Mesenchymal stem cell (in vitro differentiated cells and primary cell): ENCODE measurements around the gene MAP3K10. TPM values are rescaled to one million over a fixed set of nuclear protein-coding genes. Genes with fewer than 3 reads are reported as not detected.
A peak's percentile ranks its signal among the peaks of the same experiment; 100 is the strongest.

Experiments used
- DNase-seq: peaks from one replicate; pipeline ENCODE4 v3.0.0-alpha.2; 2013
- H2AFZ ChIP-seq: one replicate; pipeline ENCODE4 v1.6.1; 2013; ENCODE audit warnings: low read depth, mild to moderate bottlenecking, control low read depth, inconsistent platforms, low read length, moderate library complexity
- H2AK5ac ChIP-seq: 2 replicates; pipeline ENCODE4 v1.6.1; 2013; ENCODE audit warnings: low read length, moderate library complexity, mild to moderate bottlenecking, inconsistent platforms; ENCODE audit not compliant: severe bottlenecking
- H2BK120ac ChIP-seq: one replicate; pipeline ENCODE4 v1.6.1; 2013; ENCODE audit warnings: low read depth, mild to moderate bottlenecking, inconsistent platforms, low read length, moderate library complexity
- H2BK12ac ChIP-seq, 2 experiments: one replicate each; pipeline ENCODE4 v1.6.1; 2013; ENCODE audit warnings: inconsistent platforms in 2 of 2, low read length in 2 of 2, mild to moderate bottlenecking in 2 of 2, moderate library complexity in 2 of 2, control low read depth in 1 of 2
- H2BK15ac ChIP-seq: one replicate; pipeline ENCODE4 v1.6.1; 2013; ENCODE audit warnings: mild to moderate bottlenecking, low read depth, inconsistent platforms; ENCODE audit not compliant: poor library complexity, severe bottlenecking
- H2BK5ac ChIP-seq: 2 replicates; pipeline ENCODE4 v1.6.1; 2013; ENCODE audit warnings: low read depth, mild to moderate bottlenecking, low read length, control low read depth, inconsistent platforms; ENCODE audit not compliant: poor library complexity, severe bottlenecking
- H3K14ac ChIP-seq, 2 experiments: one replicate each; pipeline ENCODE4 v1.6.1; 2013; ENCODE audit warnings: inconsistent platforms in 2 of 2, low read length in 2 of 2, control low read depth in 1 of 2, mild to moderate bottlenecking in 1 of 2, moderate library complexity in 1 of 2
- H3K18ac ChIP-seq, 2 experiments: one replicate each; pipeline ENCODE4 v1.6.1; 2013; ENCODE audit warnings: inconsistent platforms in 2 of 2, low read length in 2 of 2, control low read depth in 1 of 2, low read depth in 1 of 2, mild to moderate bottlenecking in 1 of 2
- H3K23ac ChIP-seq, 2 experiments: one replicate each; pipeline ENCODE4 v1.6.1; 2013; ENCODE audit warnings: inconsistent platforms in 2 of 2, low read length in 2 of 2, mild to moderate bottlenecking in 2 of 2, moderate library complexity in 2 of 2, control low read depth in 1 of 2
- H3K27ac ChIP-seq: 2 replicates; pipeline ENCODE4 v1.5.1; 2013; ENCODE audit warnings: mild to moderate bottlenecking, moderate library complexity, low read length, control low read depth, inconsistent platforms; ENCODE audit not compliant: poor library complexity, severe bottlenecking
- H3K27me3 ChIP-seq, 2 experiments: 2 replicates each; pipeline versions ENCODE4 v1.6.1 to v1.7.0; 2013; ENCODE audit warnings: low read length in 2 of 2, mild to moderate bottlenecking in 2 of 2, moderate library complexity in 2 of 2, control low read depth in 1 of 2, inconsistent platforms in 1 of 2; ENCODE audit not compliant: control insufficient read depth in 1 of 2, insufficient read depth in 1 of 2
- H3K36me3 ChIP-seq, 2 experiments: 2 replicates each; pipeline versions ENCODE4 v1.6.1 to v1.7.0; 2013; ENCODE audit warnings: low read length in 2 of 2, control low read depth in 1 of 2, inconsistent platforms in 1 of 2, low read depth in 1 of 2, mild to moderate bottlenecking in 1 of 2; ENCODE audit not compliant: insufficient read depth in 2 of 2, control insufficient read depth in 1 of 2
- H3K4ac ChIP-seq, 2 experiments: one replicate each; pipeline ENCODE4 v1.6.1; 2013; ENCODE audit warnings: inconsistent platforms in 2 of 2, low read length in 2 of 2, mild to moderate bottlenecking in 2 of 2, moderate library complexity in 2 of 2, control low read depth in 1 of 2, low read depth in 1 of 2
- H3K4me1 ChIP-seq: 2 replicates; pipeline ENCODE4 v1.6.1; 2013; ENCODE audit warnings: low read depth, low read length, control low read depth; ENCODE audit not compliant: control insufficient read depth, insufficient read depth
- H3K4me2 ChIP-seq: 2 replicates; pipeline ENCODE4 v1.6.1; 2013; ENCODE audit warnings: low read length, mild to moderate bottlenecking, inconsistent platforms; ENCODE audit not compliant: poor library complexity, severe bottlenecking
- H3K4me3 ChIP-seq, 2 experiments: 2 replicates each; pipeline versions ENCODE4 v1.5.1 to v1.7.0; 2013; ENCODE audit warnings: low read length in 2 of 2, mild to moderate bottlenecking in 2 of 2, control low read depth in 1 of 2, low read depth in 1 of 2; ENCODE audit not compliant: insufficient read depth in 1 of 2
- H3K79me1 ChIP-seq: replicated peaks from 2 replicates; pipeline ENCODE4 v1.6.1; 2013; ENCODE audit warnings: mild to moderate bottlenecking, control low read depth, low read length, inconsistent platforms; ENCODE audit not compliant: poor library complexity, severe bottlenecking
- H3K9ac ChIP-seq: 2 replicates; pipeline ENCODE4 v1.7.0; 2013; ENCODE audit warnings: mild to moderate bottlenecking, low read length, moderate library complexity
- H3K9me3 ChIP-seq: 2 replicates; pipeline ENCODE4 v1.7.0; 2013; ENCODE audit warnings: mild to moderate bottlenecking, low read length; ENCODE audit not compliant: control insufficient read depth
- H4K8ac ChIP-seq: one replicate; pipeline ENCODE4 v1.6.1; 2013; ENCODE audit warnings: inconsistent platforms, mild to moderate bottlenecking, low read length, moderate library complexity
- H4K91ac ChIP-seq: one replicate; pipeline ENCODE4 v1.6.1; 2013; ENCODE audit warnings: mild to moderate bottlenecking, low read length, inconsistent platforms
- WGBS: methylation state at CpG from one replicate; pipeline ENCODE4 v1.1.7; 2013; ENCODE audit warnings: mixed read lengths; 5-methylcytosine and 5-hydroxymethylcytosine counted together
- polyA plus RNA-seq, 2 experiments: library from polyadenylated mRNA; stranded (reverse); fragments of 200-250 nt; gene quantifications; one replicate each; pipeline ENCODE4 v1.2.3, GENCODE V29; 2013

MAP3K10 gene
- polyA plus RNA-seq (2013, experiment 1 of 2): 5.2 TPM
- polyA plus RNA-seq (2013, experiment 2 of 2): 4.8 TPM

DNA sequence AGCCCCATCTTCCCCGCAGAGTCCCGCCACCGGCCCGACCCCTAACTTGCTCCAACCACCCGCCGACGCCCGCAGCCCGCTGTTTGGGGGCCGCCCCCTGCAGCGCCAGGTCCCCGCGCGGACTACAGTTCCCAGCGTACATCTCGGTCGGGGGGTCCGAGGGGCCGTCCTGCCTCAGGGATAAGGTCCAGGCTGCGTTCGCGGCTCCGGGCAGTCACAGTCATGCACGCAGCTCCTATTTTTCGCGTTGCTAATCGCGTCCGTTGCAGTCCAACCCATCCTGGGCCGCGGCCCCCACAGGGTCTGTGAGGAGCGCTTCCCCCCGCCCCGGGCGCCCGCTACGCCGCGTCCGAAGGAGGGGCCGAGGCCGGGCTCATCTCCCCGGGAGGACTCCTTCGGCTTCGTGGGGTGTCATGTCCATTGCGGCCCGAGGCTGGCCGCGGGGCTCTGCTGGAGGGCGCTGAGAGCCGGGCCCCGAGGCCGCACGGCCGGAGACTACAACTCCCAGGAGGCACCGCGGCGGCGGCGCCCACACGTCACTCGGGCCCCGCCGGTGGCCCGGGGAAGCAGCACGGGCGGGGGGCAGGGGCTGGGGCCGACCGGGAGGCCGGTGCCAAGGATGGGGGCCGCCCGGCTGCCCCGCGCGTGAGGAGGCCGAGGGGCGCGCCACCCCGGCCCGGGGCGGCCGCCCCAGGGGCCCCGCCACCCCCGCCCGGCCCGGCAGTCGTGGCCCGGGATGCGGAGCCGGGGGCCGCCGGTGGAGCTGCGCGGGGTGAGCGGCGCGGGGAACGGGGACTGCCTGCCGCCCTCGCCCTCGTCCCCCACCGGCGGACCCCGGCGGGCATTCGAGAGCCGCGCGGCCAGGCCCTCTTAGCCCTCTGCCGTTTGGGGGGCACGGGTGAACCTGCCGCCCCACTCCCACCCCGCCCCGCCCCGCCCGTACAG is at the start of gene MAP3K10:
Gene MAP3K10, plus strand, starts transcription at position 536 of the 945 bp plus-strand sequence. CDS start 606 bp downstream, outside the sequence.
- Histone ChIP-seq H3K9ac (peak within 1 kb of the TSS; percentile 96), H3K23ac (peak within 1 kb of the TSS in 1 of 2 experiments; percentile 86), H3K4me2 (peak within 1 kb of the TSS; percentile 97), H4K91ac (peak within 1 kb of the TSS; percentile 76), H2AFZ (peak within 1 kb of the TSS; percentile 99), H3K18ac (peak within 1 kb of the TSS; percentile 91 to 96), H4K8ac (peak within 1 kb of the TSS; percentile 74), H3K27ac (peak within 1 kb of the TSS; percentile 80), H2AK5ac (no peak within 1 kb of the TSS), H2BK5ac (peak within 1 kb of the TSS; percentile 86), H3K36me3 (no peaks in the 10 kb centered on the region), H3K4me1 (peaks cover 12% of the 10 kb centered on the region), H3K4me3 (peak within 1 kb of the TSS; percentile 74 to 88), H3K14ac (peak within 1 kb of the TSS in 1 of 2 experiments; percentile 94), H3K4ac (peak within 1 kb of the TSS; percentile 93 to 96), H2BK120ac (peak within 1 kb of the TSS; percentile 84), H3K9me3 (no peaks in the 10 kb centered on the region), H3K79me1 (peaks cover 8% of the 10 kb centered on the region), H2BK12ac (peak within 1 kb of the TSS; percentile 27 to 35), H2BK15ac (peak within 1 kb of the TSS; percentile 96), H3K27me3 (no peaks in the 10 kb centered on the region)
- under 1% methylated on average over 50 of the region's 116 CpGs for WGBS
- DNase-seq: peak; percentile 70

DNA sequence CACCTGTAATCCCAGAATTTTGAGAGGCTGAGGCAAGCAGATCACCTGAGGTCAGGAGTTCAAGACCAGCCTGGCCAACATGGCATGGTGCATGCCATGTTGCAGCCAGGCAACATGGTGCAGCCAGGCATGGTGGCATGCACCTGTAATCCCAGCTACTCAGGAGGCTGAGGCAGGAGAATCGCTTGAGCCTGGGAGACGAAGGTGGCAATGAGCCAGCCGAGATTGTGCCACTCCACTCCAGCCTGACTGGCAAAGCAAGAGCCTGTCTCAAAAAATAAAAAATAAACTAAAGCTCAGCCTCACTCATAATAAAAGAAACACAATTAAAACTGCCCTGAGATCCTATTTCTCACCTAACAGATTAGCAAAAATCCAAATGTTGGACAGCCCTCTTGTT is 49.7 kb upstream of the MAP3K10 start:
- Histone ChIP-seq H4K8ac (no peak overlapping the region), H2BK120ac (no peak overlapping the region), H3K9me3 (peaks cover 5% of the 10 kb centered on the region), H3K18ac (no peak overlapping the region), H3K4me3 (no peak overlapping the region), H2BK5ac (no peak overlapping the region), H3K9ac (no peak overlapping the region), H3K4ac (no peak overlapping the region), H3K27ac (no peak overlapping the region), H3K36me3 (no peaks in the 10 kb centered on the region), H2AK5ac (no peak overlapping the region), H3K27me3 (peaks cover 11% of the 10 kb centered on the region in 2 experiments), H3K79me1 (no peaks in the 10 kb centered on the region), H4K91ac (peak overlapping the region; percentile 15), H3K23ac (no peak overlapping the region), H2BK15ac (no peak overlapping the region), H2AFZ (no peak overlapping the region), H3K4me2 (no peak overlapping the region), H3K14ac (no peak overlapping the region), H2BK12ac (no peak overlapping the region), H3K4me1 (no peaks in the 10 kb centered on the region)
- WGBS: 88% methylated on average over 3 of the region's 3 CpGs
- DNase-seq: no peak

DNA sequence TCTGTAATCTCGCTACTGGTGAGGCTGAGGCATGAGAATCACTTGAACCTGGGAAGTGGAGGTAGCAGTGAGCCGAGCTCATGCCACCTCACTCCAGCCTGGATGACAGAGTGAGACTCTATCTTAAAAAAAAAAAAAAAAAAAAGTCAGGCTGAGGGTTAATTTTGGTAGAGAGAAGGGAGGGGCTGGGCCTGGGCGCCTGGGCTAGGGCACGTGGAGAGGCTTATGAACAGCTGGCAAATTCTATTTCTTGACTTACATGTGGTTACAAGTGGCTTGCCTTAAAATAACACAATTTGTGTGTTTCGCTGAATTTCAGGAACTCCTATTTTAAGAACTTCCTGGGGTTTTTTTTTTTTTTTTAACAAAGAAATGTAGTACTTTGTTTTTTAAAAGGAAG is 47.6 kb upstream of the MAP3K10 start:
- Histone ChIP-seq H3K23ac (no peak overlapping the region), H3K79me1 (no peaks in the 10 kb centered on the region), H2AFZ (no peak overlapping the region), H2BK12ac (no peak overlapping the region), H3K4me1 (peaks cover 8% of the 10 kb centered on the region), H3K27ac (no peak overlapping the region), H2BK120ac (no peak overlapping the region), H2BK15ac (no peak overlapping the region), H3K4ac (no peak overlapping the region), H2BK5ac (no peak overlapping the region), H3K14ac (no peak overlapping the region), H4K8ac (no peak overlapping the region), H3K18ac (no peak overlapping the region), H3K4me2 (no peak overlapping the region), H3K9ac (no peak overlapping the region), H3K4me3 (no peak overlapping the region), H3K9me3 (peaks cover 3% of the 10 kb centered on the region), H3K27me3 (no peaks in the 10 kb centered on the region), H3K36me3 (no peaks in the 10 kb centered on the region), H4K91ac (no peak overlapping the region), H2AK5ac (no peak overlapping the region)
- 56% methylated on average over 4 of the region's 5 CpGs for WGBS
- no peak for DNase-seq

DNA sequence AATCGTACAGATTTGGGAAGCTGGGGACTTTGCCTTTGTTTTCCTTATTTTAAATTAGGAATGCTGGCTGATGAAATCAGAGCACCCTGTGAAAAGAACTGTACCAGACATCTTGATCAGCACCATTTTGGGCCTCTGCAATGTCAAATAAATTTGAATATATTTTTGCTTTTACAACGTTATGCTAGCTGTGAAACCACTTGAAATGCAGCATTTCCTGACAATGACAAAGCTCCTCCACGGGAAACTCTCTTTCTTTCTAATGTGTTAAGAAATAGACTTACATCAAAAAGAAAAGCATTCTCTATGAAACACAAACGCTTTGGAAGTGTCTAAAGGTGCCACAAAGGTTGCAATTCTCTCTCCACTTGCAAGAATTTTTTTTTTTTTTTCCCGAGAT is 47.1 kb upstream of the MAP3K10 start:
- H2BK15ac ChIP-seq: no peak overlapping the region
- H2AK5ac ChIP-seq: no peak overlapping the region
- H3K36me3 ChIP-seq: no peaks in the 10 kb centered on the region
- WGBS: 44% methylated on average over 5 of the region's 5 CpGs
- no peak overlapping the region for H3K23ac ChIP-seq
- no peak overlapping the region for H3K4ac ChIP-seq
- H3K9ac ChIP-seq: no peak overlapping the region
- H3K18ac ChIP-seq: no peak overlapping the region
- H4K91ac ChIP-seq: no peak overlapping the region
- no peak overlapping the region for H3K4me2 ChIP-seq
- H3K4me1 ChIP-seq: peaks cover 8% of the 10 kb centered on the region
- no peak for DNase-seq
- H3K4me3 ChIP-seq: no peak overlapping the region
- H4K8ac ChIP-seq: no peak overlapping the region
- H3K27me3 ChIP-seq: no peaks in the 10 kb centered on the region
- H2BK120ac ChIP-seq: no peak overlapping the region
- no peak overlapping the region for H3K27ac ChIP-seq
- no peak overlapping the region for H2AFZ ChIP-seq
- no peaks in the 10 kb centered on the region for H3K79me1 ChIP-seq
- no peak overlapping the region for H3K14ac ChIP-seq
- H3K9me3 ChIP-seq: no peaks in the 10 kb centered on the region
- H2BK5ac ChIP-seq: no peak overlapping the region
- H2BK12ac ChIP-seq: no peak overlapping the region
